H1 (cell line): ENCODE measurements around the gene CELF6. TPM values are rescaled to one million over a fixed set of nuclear protein-coding genes. Genes with fewer than 3 reads are reported as not detected.

Experiments
- ASH2L ChIP-seq: fragments of 200-600, 300-600 bp; sonication (generic); IDR thresholded peaks from one replicate; pipeline ENCODE4 v1.7.1; 2017; ENCODE audit warnings: low read length
- BRCA1 ChIP-seq: IDR thresholded peaks from 2 replicates; pipeline ENCODE4 v1.6.1; 2012; ENCODE audit warnings: low read depth, low read length, improper control_type of control experiment
- GTF2F1 ChIP-seq: IDR thresholded peaks from 2 replicates; pipeline ENCODE4 v1.6.1; 2012; ENCODE audit warnings: low read depth, low read length, improper control_type of control experiment, borderline replicate concordance
- HDAC2 ChIP-seq, 2 experiments: fragments of 300-600 bp in 1 of 2; sonication (generic) in 1 of 2; IDR thresholded peaks; 2 replicates each; pipeline ENCODE4 v1.6.1; 2011 to 2012; ENCODE audit warnings: low read depth in 2 of 2, low read length in 2 of 2, mild to moderate bottlenecking in 2 of 2, moderate library complexity in 2 of 2, borderline replicate concordance in 1 of 2, inconsistent platforms in 1 of 2
- JUN ChIP-seq: IDR thresholded peaks from 2 replicates; pipeline ENCODE4 v1.6.1; 2011; ENCODE audit warnings: low read depth, mild to moderate bottlenecking, improper control_type of control experiment, low read length
- KDM5A ChIP-seq: fragments of 200-600 bp; IDR thresholded peaks from 2 replicates; pipeline ENCODE4 v1.7.1; 2012; ENCODE audit warnings: mild to moderate bottlenecking, low read length, inconsistent platforms, mixed read lengths
- MAFK ChIP-seq: IDR thresholded peaks from 2 replicates; pipeline ENCODE4 v1.6.1; 2012; ENCODE audit warnings: low read depth, mild to moderate bottlenecking, improper control_type of control experiment, low read length
- RBBP5 ChIP-seq: IDR thresholded peaks from 2 replicates; pipeline ENCODE4 v1.7.1; 2012; ENCODE audit warnings: low read depth, mild to moderate bottlenecking, inconsistent platforms, low read length, moderate library complexity, borderline replicate concordance
- SIN3A ChIP-seq, 2 experiments: IDR thresholded peaks in 1 of 2; conservative IDR thresholded peaks in 1 of 2; 2 replicates each; pipeline ENCODE4 v1.6.1; 2011 to 2012; ENCODE audit warnings: low read length in 2 of 2, improper control_type of control experiment in 1 of 2, low read depth in 1 of 2, mild to moderate bottlenecking in 1 of 2
- SIX5 ChIP-seq: IDR thresholded peaks from 2 replicates; pipeline ENCODE4 v1.6.1; 2011; ENCODE audit warnings: mild to moderate bottlenecking, low read depth, low read length
- YY1 ChIP-seq: IDR thresholded peaks from 2 replicates; pipeline ENCODE4 v1.6.1; 2011; ENCODE audit warnings: low read depth, mild to moderate bottlenecking, low read length
- polyA plus RNA-seq, 7 experiments: library from polyadenylated mRNA; depleted of rRNA in 3 of 7; stranded (reverse) in 5 of 7; unstranded in 2 of 7; fragments of >200 nt in 5 of 7; fragments of 200-250 nt in 2 of 7; gene quantifications; 1 replicate in 5 of 7; 2 replicates in 1 of 7; 4 replicates in 1 of 7; pipeline versions ENCODE4 v1.2.1 to v1.2.3, GENCODE V29; 2011 to 2013; ENCODE audit warnings: missing spikeins in 2 of 7, mixed read lengths in 2 of 7
- total RNA-seq: library from RNA; stranded (reverse); fragmentation: NEBNext Ultra II Directional; extraction: Animal tissue kit (Norgen Biotek cat#: 25700); gene quantifications from 2 replicates; pipeline ENCODE4 v1.2.1, GENCODE V29; 2021

Gene CELF6
- total and polyA plus RNA-seq, 2 of the 8 experiments (the other 6 are each of a cell fraction or from before 2014, with no cell fraction given) = 0.09 to 0.19 TPM

GRCh38 chr15:72236381-72237003, 83.5 kb downstream of the CELF6 start (continued):
- TF ChIP-seq SIN3A (conservative IDR thresholded peaks at IDR 0.05 in 1 of 2, IDR thresholded peaks at IDR 0.05 in 1 of 2; ENCODE audit: low read depth in 1 of 2, low read length in 2 of 2) (no peak), KDM5A (no peak), MAFK (no peak), BRCA1 (no peak), JUN (no peak), SIX5 (no peak), HDAC2 (IDR thresholded peaks at IDR 0.05; ENCODE audit: borderline replicate concordance in 1 of 2, low read depth in 2 of 2, low read length in 2 of 2) (no peak), RBBP5 (no peak), ASH2L (no peak), GTF2F1 (no peak), YY1 (no peak)
